ENCODE results near the gene BTBD19.

DNA sequence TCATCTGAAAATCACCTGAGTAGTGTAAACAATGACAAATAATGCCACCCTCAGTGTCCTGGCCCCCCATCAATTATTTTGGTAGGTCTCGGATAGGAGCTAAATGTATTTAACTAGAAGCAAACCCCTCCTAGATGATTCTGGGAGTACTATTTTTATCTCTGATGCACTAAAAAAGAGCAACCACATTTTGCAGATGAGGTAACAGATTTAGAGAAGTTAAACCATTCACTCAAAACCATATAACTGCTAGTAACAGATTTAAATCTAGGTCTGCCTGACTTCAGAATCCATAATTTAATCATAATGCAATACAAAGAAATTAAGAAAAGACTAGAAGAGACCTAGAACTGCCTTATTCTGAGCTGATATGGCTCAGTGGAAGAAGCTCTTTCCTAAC, 52.0 kb downstream of the BTBD19 start:
- TF ChIP-seq YY1 (IDR thresholded peaks at IDR 0.05; ENCODE audit: low read depth) = no peak
- TF ChIP-seq CTCF (IDR thresholded peaks at IDR 0.05) = no peak
- TF ChIP-seq NFIC (IDR thresholded peaks at IDR 0.05; ENCODE audit: borderline replicate concordance) = no peak
- no peak for TF ChIP-seq MAX (IDR thresholded peaks at IDR 0.05; ENCODE audit: low read depth)
- TF ChIP-seq, protein P1, sequence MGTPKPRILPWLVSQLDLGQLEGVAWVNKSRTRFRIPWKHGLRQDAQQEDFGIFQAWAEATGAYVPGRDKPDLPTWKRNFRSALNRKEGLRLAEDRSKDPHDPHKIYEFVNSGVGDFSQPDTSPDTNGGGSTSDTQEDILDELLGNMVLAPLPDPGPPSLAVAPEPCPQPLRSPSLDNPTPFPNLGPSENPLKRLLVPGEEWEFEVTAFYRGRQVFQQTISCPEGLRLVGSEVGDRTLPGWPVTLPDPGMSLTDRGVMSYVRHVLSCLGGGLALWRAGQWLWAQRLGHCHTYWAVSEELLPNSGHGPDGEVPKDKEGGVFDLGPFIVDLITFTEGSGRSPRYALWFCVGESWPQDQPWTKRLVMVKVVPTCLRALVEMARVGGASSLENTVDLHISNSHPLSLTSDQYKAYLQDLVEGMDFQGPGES (IDR thresholded peaks at IDR 0.05; ENCODE audit: low read depth, low read length) = no peak
- TF ChIP-seq ZBTB33 (IDR thresholded peaks at IDR 0.05; ENCODE audit: borderline replicate concordance, low read depth) = no peak
- TF ChIP-seq RFX5 (IDR thresholded peaks at IDR 0.05; ENCODE audit: low read length) = no peak
- TF ChIP-seq USF2 (IDR thresholded peaks at IDR 0.05; ENCODE audit: borderline replicate concordance, low read depth, low read length) = no peak
- TF ChIP-seq CHD2 (IDR thresholded peaks at IDR 0.05; ENCODE audit: low read length, partially characterized antibody) = no peak
- TF ChIP-seq TAF1 (IDR thresholded peaks at IDR 0.05; ENCODE audit: borderline replicate concordance, low read depth, low read length) = no peak
- TF ChIP-seq ELF1 (IDR thresholded peaks at IDR 0.05) = no peak
- no peak for TF ChIP-seq POLR2AphosphoS5 (IDR thresholded peaks at IDR 0.05; ENCODE audit: low read depth, low read length)
- no peak for TF ChIP-seq MXI1 (IDR thresholded peaks at IDR 0.05; ENCODE audit: low read depth, low read length)
- TF ChIP-seq JUND (IDR thresholded peaks at IDR 0.05) = no peak

All from SK-N-SH (cell line).